Embryonic facial prominence (tissue), 1 donor: ENCODE measurements around the gene CSF2.

Experiments used
- DNase-seq: peaks from one replicate; pipeline ENCODE4 v3.0.0-alpha.2; 2016; ENCODE audit errors: extremely low spot score

CSF2 gene

GRCh38 chr5:132054697-132055440 is 18.7 kb upstream of the CSF2 start:
- DNase-seq: no peak

- DNase-seq: no peak
These were observed 18.2 kb upstream of the CSF2 start for GRCh38 chr5:132055441-132055807.

- DNase-seq: no peak
These were observed 17.6 kb upstream of the CSF2 start for GRCh38 chr5:132055808-132056609.

- no peak for DNase-seq
These were observed 16.7 kb upstream of the CSF2 start for GRCh38 chr5:132056610-132057497.

- DNase-seq: no peak
These were observed 15.9 kb upstream of the CSF2 start for GRCh38 chr5:132057498-132058255.

- no peak for DNase-seq
These were observed 14.9 kb upstream of the CSF2 start for GRCh38 chr5:132058646-132059042.

- no peak for DNase-seq
These were observed 14.4 kb upstream of the CSF2 start for GRCh38 chr5:132059043-132059695.

- DNase-seq: no peak
These were observed 13.7 kb upstream of the CSF2 start for GRCh38 chr5:132059696-132060500.

GRCh38 chr5:132060501-132061161 is 13.0 kb upstream of the CSF2 start, which contains the start of gene IL3:
Gene IL3, plus strand, starts transcription at chr5:132060655. Its CDS starts 52 bp downstream, at chr5:132060707.
- no peak for DNase-seq

GRCh38 chr5:132063090-132063911 is 10.3 kb upstream of the CSF2 start:
- DNase-seq: no peak

- no peak for DNase-seq
These were observed 9.4 kb upstream of the CSF2 start for GRCh38 chr5:132064140-132064539.

GRCh38 chr5:132064738-132065331 is 8.8 kb upstream of the CSF2 start:
- no peak for DNase-seq

GRCh38 chr5:132065351-132065937 is 8.1 kb upstream of the CSF2 start:
- DNase-seq: no peak

GRCh38 chr5:132065951-132066701 is 7.5 kb upstream of the CSF2 start:
- DNase-seq: no peak

- DNase-seq: no peak
These were observed 6.7 kb upstream of the CSF2 start for GRCh38 chr5:132066871-132067270.

GRCh38 chr5:132067451-132067850 is 6.1 kb upstream of the CSF2 start:
- DNase-seq: no peak
